ENCODE data around the gene CCDC7. TPM values are rescaled to one million over a fixed set of nuclear protein-coding genes. Genes with fewer than 3 reads are reported as not detected.
"Not testable (repeated sequence)": the region's sequence is repeated elsewhere in the genome, so short reads cannot be mapped to it uniquely, and the experiment has no call there.

Gene CCDC7
- total RNA-seq, 1 experiment from 2014 or later = 4.0 TPM

- H3K9me2 ChIP-seq (ENCODE audit: insufficient read depth); H3K79me2 ChIP-seq (ENCODE audit: insufficient read depth, low read length); POLR2A ChIA-PET; H3K9me3 ChIP-seq (ENCODE audit: control insufficient read depth in 1 of 2, insufficient read depth in 1 of 2, low read depth in 1 of 2, low read length in 2 of 2); CTCF ChIA-PET; H3K27ac ChIP-seq (ENCODE audit: low read depth, low read length); H3K9ac ChIP-seq (ENCODE audit: low read length); H4K20me1 ChIP-seq (ENCODE audit: insufficient read depth); intact Hi-C loops (cut with micrococcal nuclease); RAD21 ChIA-PET (ENCODE audit: low non-redundant PET in 1 of 2, low total read pairs in 2 of 2, uncharacterized antibody in 2 of 2, unreplicated experiment in 2 of 2); ATAC-seq; H3K4me1 ChIP-seq (ENCODE audit: control insufficient read depth in 1 of 2, insufficient read depth in 2 of 2, low read length in 2 of 2); H3K27me3 ChIP-seq (ENCODE audit: insufficient read depth, low read length); BruUV-seq (replicated peaks); H3K4me3 ChIP-seq (replicated peaks in 1 of 2; ENCODE audit: low read depth in 1 of 2, low read length in 2 of 2); H3K4me2 ChIP-seq (ENCODE audit: low read length); H3K36me3 ChIP-seq (ENCODE audit: control insufficient read depth in 1 of 2, insufficient read depth in 2 of 2, low read length in 2 of 2); H2AFZ ChIP-seq (ENCODE audit: low read depth, low read length, poor library complexity, severe bottlenecking); DNase-seq (ENCODE audit: low read depth, low spot score): not testable (repeated sequence)
Observed at GRCh38 chr10:32754900-32755299, 309.0 kb downstream of the CCDC7 start.

- H3K9me3 ChIP-seq (ENCODE audit: control insufficient read depth in 1 of 2, insufficient read depth in 1 of 2, low read depth in 1 of 2, low read length in 2 of 2) = no peaks in the 10 kb centered on the region
- no peaks in the 10 kb centered on the region for H3K36me3 ChIP-seq (ENCODE audit: control insufficient read depth in 1 of 2, insufficient read depth in 2 of 2, low read length in 2 of 2)
- H3K4me2 ChIP-seq (ENCODE audit: low read length) = no peak overlapping the region
- CTCF ChIA-PET = no interaction called here
- DNase-seq (ENCODE audit: low read depth, low spot score) = no peak
- H3K27me3 ChIP-seq (ENCODE audit: insufficient read depth, low read length) = no peaks in the 10 kb centered on the region
- TF ChIP-seq SP1 (IDR thresholded peaks at IDR 0.05; ENCODE audit: low read depth) (no peak), CEBPB (IDR thresholded peaks at IDR 0.05; ENCODE audit: low read depth) (no peak), ZNF274 (IDR thresholded peaks at IDR 0.05; ENCODE audit: low read depth, low read length) (no peak), RAD21 (IDR thresholded peaks at IDR 0.05; ENCODE audit: low read depth) (no peak), FOSL1 (IDR thresholded peaks at IDR 0.05; ENCODE audit: low read depth) (no peak), ATF3 (IDR thresholded peaks at IDR 0.05) (no peak), JUND (IDR thresholded peaks at IDR 0.05) (no peak), SIN3A (IDR thresholded peaks at IDR 0.05; ENCODE audit: low read depth) (no peak)
- H4K20me1 ChIP-seq (ENCODE audit: insufficient read depth) = no peaks in the 10 kb centered on the region
- intact Hi-C loops (cut with micrococcal nuclease) = no loop called here
- BruUV-seq (replicated peaks) = no TSS peak
- H3K27ac ChIP-seq (ENCODE audit: low read depth, low read length) = no peak overlapping the region
- H3K4me1 ChIP-seq (ENCODE audit: control insufficient read depth in 1 of 2, insufficient read depth in 2 of 2, low read length in 2 of 2) = no peaks in the 10 kb centered on the region
- H2AFZ ChIP-seq (ENCODE audit: low read depth, low read length, poor library complexity, severe bottlenecking) = no peak overlapping the region
- ATAC-seq = no peak
- H3K9me2 ChIP-seq (ENCODE audit: insufficient read depth) = no peaks in the 10 kb centered on the region
- POLR2A ChIA-PET = no interaction called here
- H3K4me3 ChIP-seq (replicated peaks in 1 of 2; ENCODE audit: low read depth in 1 of 2, low read length in 2 of 2) = no peak overlapping the region
- no peaks in the 10 kb centered on the region for H3K79me2 ChIP-seq (ENCODE audit: insufficient read depth, low read length)
- RAD21 ChIA-PET (ENCODE audit: low non-redundant PET in 1 of 2, low total read pairs in 2 of 2, uncharacterized antibody in 2 of 2, unreplicated experiment in 2 of 2) = no interaction called here
- H3K9ac ChIP-seq (ENCODE audit: low read length) = no peak overlapping the region
Observed at GRCh38 chr10:32771217-32771616, 325.3 kb downstream of the CCDC7 start.
